Activated CD8-positive, alpha-beta memory T cell treated with anti-CD3 and anti-CD28 coated beads for 48 hours (primary cell): ENCODE results near the gene CFAP70.

ENCODE experiments used
- DNase-seq, 3 experiments: peaks; one replicate each; pipeline ENCODE4 v3.0.0-alpha.2; 2020; ENCODE audit warnings: low read depth in 2 of 3, low spot score in 2 of 3

CFAP70 gene

DNA sequence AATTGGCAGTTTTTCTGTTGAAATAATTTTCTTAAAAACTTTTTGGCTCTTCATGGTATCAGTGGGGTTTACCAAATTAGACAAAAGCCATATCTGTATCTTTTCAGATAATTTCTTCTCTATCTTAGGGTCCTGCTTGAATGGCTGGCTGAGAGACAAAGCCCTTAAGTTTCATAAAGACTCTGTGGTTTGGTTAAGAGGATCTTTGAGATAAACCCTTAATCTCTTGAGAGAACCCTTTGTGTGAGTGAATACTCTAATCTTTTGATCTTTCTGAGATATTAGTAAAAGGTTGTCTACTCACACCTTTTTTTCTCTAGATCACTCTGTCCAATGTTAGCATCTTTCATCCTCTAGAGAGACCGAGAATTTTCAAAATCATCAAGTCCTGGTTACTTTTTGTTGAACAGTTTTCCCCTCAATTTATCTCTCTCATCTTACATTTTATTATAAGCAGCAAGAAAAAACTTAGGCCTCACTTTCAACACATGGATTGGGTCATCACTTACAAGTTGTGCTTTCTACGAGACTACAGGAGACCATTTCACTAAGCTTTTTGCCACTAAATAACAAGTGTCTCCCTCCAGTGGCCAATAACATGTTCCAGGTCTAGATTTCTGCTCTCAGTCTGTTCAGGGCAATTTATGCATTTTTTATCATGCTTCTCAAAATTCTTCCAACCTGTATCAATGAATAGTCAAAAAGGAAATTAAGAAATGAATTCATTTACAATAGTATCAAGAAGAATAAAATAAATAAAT lies 140.1 kb downstream of the CFAP70 start:
- DNase-seq = no peak

DNA sequence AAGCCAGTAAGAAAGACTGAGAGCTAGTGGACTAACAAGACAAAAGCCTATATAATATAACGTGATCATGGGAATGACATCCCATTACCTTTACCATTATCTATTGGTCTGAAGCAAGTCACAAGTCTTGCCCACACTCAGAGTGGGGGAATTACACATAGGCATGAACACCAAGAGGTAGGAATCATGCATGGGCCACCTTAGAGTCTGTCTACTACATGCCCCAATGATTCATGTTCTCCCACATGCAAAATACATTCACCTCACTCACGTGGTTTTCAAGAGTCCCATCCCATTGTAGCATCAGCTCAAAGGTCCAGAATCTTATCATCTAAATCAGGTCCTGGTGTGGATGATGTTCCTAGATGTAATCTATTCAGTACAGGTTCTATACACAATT lies 141.0 kb downstream of the CFAP70 start:
- no peak for DNase-seq

DNA sequence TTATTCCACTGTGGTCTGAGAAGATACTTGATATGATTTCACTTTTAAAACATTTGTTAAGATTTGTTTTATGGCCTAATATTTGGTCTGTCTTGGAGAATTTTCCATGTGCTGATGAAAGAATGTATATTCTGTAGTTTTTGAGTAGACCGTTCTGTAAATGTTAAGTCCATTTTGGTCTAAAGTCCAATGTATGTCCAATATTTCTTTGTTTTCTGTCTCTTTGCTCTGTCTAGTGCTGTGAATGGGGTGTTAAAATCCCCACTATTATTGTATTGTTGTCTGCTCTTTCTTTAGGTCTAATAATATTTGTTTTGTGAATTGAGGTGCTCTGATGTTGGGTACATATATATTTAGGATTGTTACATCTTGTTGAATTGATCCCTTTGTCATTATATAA lies 142.9 kb downstream of the CFAP70 start:
- no peak for DNase-seq

DNA sequence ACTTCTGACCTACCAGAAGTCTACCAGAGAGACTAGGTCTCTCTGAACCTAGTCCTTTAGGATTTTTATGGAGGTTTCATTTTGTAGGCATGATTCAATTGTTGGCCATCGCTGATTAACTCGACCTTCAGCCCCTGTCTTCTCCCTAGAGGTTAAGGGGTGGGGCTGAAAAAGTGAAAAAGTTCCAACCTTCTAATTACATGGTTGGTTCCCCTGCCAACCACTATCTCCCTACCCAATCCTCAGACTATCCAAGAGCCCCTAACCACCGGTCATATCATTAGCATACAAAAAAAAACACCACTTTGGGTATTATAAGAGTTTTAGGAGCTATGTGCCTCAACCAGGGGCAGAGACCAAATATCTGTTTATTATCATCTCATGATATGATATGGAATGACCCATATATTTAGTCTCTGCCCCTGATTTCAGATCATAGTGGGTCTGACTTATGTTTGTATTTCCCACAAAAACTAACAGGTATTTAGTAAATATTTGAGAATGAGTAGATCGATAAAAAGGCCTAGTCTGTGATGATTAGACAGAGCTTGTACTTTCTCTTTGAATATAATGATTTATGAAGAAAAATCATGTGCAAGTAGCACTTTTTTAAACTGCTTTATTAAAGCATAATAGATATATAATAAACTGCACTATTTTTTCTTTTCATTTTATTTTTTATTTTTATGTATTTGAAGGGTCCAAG lies 147.4 kb downstream of the CFAP70 start:
- no peak for DNase-seq

DNA sequence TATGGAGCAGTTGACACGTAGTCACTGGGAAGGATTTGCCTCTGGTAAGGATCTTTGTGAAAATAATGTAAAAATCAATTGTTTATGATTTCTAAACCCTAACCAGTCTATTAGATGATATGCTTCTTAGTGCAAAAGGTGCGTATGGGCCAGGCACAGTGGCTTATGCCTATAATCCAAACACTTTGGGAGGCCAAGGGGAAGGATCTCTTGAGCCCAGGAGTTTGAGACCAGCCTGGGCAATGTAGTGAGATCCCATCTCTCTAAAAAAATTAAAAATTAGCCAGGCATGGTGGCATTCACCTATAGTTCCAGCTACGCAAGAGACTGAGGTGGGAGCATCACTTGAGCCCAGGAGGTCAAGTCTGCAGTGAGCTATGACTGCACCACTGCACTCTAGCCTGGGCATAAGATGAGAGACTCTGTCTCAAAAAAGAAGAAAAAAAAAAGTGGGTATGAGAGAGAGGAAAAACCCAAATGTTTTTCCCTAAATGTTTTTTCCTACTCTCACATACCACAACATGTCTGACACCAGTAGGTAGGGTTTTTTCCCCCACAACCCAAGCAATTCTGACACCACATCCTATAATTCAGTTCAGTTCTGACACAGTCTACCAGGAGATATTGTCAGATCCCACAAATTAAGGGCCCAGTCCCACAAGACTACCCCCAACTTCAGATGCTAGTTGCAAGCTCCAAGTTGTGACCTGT lies 148.1 kb downstream of the CFAP70 start:
- DNase-seq = no peak

DNA sequence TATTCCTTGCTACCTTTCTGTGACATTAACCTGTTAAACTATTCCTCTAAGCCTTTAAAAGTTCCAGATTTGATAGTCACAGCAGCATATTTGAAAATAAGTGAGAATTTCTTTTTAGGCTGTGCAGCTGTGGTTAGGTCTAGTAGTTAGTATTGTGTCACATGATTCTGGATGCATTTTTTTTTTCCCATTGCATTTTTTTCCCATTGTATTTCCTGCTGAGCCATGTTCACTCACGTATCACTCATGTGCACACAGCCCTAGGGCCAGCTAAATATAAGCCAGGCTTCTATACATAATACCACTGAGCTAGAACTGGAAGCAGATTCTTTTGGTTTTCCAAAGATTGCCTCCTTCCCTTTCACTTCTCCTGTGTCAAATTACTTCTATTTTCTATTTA lies 149.0 kb downstream of the CFAP70 start:
- DNase-seq = no peak

DNA sequence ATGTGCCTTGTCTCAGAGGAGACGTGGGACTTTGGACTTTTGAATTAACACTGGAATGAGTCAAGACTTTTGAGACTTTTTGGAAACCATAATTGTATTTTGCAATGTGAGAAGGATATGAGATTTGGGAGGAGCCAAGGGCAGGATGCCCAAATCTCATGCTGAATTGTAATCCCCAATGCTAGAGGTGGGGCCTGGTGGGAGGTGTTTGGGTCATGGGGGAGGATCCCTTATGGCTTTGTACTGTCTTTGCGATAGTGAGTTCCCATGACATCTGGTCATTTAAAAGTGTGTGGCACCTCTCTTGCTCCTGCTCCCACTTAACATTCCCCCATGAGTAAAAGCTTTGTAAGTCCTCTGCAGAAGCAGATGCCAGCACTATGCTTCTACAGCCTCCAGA lies 150.8 kb downstream of the CFAP70 start:
- DNase-seq = no peak

DNA sequence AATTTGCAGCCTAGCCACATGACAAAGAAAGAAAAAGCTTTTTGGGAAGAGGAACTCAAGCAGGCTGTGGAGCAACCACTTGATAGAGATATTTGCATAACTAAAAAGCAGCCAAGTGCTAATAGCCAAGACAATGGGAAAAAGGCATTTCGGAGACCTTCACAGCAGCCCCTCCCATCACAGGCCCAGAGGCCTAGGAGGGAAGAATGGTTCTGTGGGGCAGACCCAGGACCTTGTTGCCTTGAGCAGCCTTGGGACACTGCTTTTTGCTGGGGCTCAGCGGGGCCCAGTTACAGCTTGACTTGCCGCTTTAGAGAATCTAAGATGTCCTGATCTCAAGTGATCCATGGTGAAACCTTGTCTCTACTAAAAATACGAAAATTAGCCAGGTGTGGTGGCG lies 152.3 kb downstream of the CFAP70 start:
- no peak for DNase-seq

DNA sequence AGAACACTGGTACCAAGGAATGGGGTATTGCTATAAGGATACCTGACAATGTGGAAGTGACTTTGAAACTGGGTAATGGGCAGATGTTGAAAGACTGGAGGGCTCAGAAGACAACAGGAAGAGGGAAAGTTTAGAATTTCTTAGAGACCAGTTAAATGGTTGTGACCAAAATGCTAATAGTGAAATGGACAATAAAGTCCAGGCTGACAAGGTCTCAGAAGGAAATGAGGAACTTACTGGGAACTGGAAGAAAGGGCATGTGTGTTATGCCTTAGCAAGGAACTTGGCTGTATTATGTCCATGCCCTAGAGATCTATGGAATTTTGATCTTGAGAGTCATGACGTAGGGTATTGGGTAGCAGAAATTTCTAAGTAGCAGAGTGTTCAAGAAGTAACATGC lies 152.8 kb downstream of the CFAP70 start:
- DNase-seq = no peak

DNA sequence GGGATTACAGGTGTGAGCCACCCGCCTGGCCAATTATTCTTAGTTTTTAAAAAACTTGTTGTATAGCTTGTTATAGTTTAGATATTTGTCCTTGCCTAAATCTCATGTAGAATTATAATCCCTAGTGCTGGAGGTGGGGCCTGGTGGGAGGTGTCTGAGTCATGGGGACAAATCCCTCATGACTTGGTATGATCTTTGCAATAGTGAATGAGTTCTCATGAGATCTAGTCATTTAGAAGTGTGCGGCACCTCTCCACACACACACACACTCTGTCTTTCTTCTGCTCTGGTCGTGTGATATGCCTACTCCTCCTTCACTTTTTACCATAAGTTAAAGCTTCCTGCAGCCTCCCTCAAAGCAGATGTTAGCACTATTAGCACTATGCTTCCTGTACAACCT lies 153.6 kb downstream of the CFAP70 start:
- no peak for DNase-seq
